Ectodermal cell (in vitro differentiated cells): ENCODE measurements around the gene CCM2.

Experiments
- H3K27ac ChIP-seq: 2 replicates; pipeline ENCODE4 v1.7.0; 2013; ENCODE audit warnings: mild to moderate bottlenecking, low read depth, low read length; ENCODE audit not compliant: insufficient read depth, poor library complexity, severe bottlenecking
- H3K27me3 ChIP-seq: 2 replicates; pipeline ENCODE4 v1.7.0; 2013; ENCODE audit warnings: mild to moderate bottlenecking, low read length; ENCODE audit not compliant: insufficient read depth, control insufficient read depth, poor library complexity, severe bottlenecking
- H3K36me3 ChIP-seq: one replicate; pipeline ENCODE4 v1.7.0; 2013; ENCODE audit warnings: low read length; ENCODE audit not compliant: control insufficient read depth, insufficient read depth
- H3K4me1 ChIP-seq: one replicate; pipeline ENCODE4 v1.7.0; 2013; ENCODE audit warnings: low read length; ENCODE audit not compliant: control insufficient read depth, insufficient read depth
- H3K4me3 ChIP-seq: 2 replicates; pipeline ENCODE4 v1.7.0; 2013; ENCODE audit warnings: low read depth, low read length, control low read depth; ENCODE audit not compliant: insufficient read depth
- H3K9me3 ChIP-seq: 2 replicates; pipeline ENCODE4 v1.7.0; 2013; ENCODE audit warnings: mild to moderate bottlenecking, low read length, moderate library complexity; ENCODE audit not compliant: control insufficient read depth
- WGBS, 2 experiments: methylation state at CpG; one replicate each; pipeline ENCODE4 v1.1.7; 2013; ENCODE audit warnings: missing lambda C conversion rate in 2 of 2; 5-methylcytosine and 5-hydroxymethylcytosine counted together

The CCM2 gene

GRCh38 chr7:45114926-45115325 lies 114.9 kb downstream of the CCM2 start:
- no peak overlapping the region for H3K4me3 ChIP-seq
- no peak overlapping the region for H3K27ac ChIP-seq
- H3K36me3 ChIP-seq: no peaks in the 10 kb centered on the region
- H3K9me3 ChIP-seq: no peaks in the 10 kb centered on the region
- no peaks in the 10 kb centered on the region for H3K4me1 ChIP-seq
- peaks cover 13% of the 10 kb centered on the region for H3K27me3 ChIP-seq

GRCh38 chr7:45116048-45116447 lies 116.0 kb downstream of the CCM2 start:
- no peak overlapping the region for H3K27ac ChIP-seq
- peaks cover 13% of the 10 kb centered on the region for H3K27me3 ChIP-seq
- no peaks in the 10 kb centered on the region for H3K9me3 ChIP-seq
- no peaks in the 10 kb centered on the region for H3K36me3 ChIP-seq
- no peaks in the 10 kb centered on the region for H3K4me1 ChIP-seq
- no peak overlapping the region for H3K4me3 ChIP-seq
- 88 to 92% methylated on average over 1 of the region's 1 CpG for WGBS, 2 experiments

- 65 to 73% methylated on average over 4 of the region's 4 CpGs for WGBS, 2 experiments
- Histone ChIP-seq H3K4me1 (no peaks in the 10 kb centered on the region), H3K36me3 (no peaks in the 10 kb centered on the region), H3K27ac (no peak overlapping the region), H3K27me3 (peaks cover 13% of the 10 kb centered on the region), H3K9me3 (no peaks in the 10 kb centered on the region), H3K4me3 (no peak overlapping the region)
Observed at GRCh38 chr7:45117582-45117981, 117.6 kb downstream of the CCM2 start.

- H3K9me3 ChIP-seq: no peaks in the 10 kb centered on the region
- H3K4me3 ChIP-seq: no peak overlapping the region
- WGBS, 2 experiments: 90 to 92% methylated on average over 4 of the region's 4 CpGs
Observed at GRCh38 chr7:45118292-45118691, 118.3 kb downstream of the CCM2 start.

GRCh38 chr7:45118889-45119331 lies 118.9 kb downstream of the CCM2 start:
- Histone ChIP-seq H3K4me1 (peaks cover 2% of the 10 kb centered on the region), H3K27ac (no peak overlapping the region), H3K9me3 (no peaks in the 10 kb centered on the region), H3K36me3 (no peaks in the 10 kb centered on the region), H3K4me3 (no peak overlapping the region), H3K27me3 (peaks cover 7% of the 10 kb centered on the region)
- WGBS, 2 experiments: 74 to 76% methylated on average over 3 of the region's 3 CpGs

More at GRCh38 chr7:45118292-45118691, 118.3 kb downstream of the CCM2 start:
- H3K27me3 ChIP-seq: peaks cover 8% of the 10 kb centered on the region
- H3K36me3 ChIP-seq: no peaks in the 10 kb centered on the region
- H3K27ac ChIP-seq: no peak overlapping the region
- H3K4me1 ChIP-seq: no peaks in the 10 kb centered on the region

- peaks cover 8% of the 10 kb centered on the region for H3K4me1 ChIP-seq
- WGBS, 2 experiments: 96 to 98% methylated on average over 3 of the region's 3 CpGs
- no peaks in the 10 kb centered on the region for H3K9me3 ChIP-seq
- H3K4me3 ChIP-seq: no peak overlapping the region
- H3K36me3 ChIP-seq: no peaks in the 10 kb centered on the region
- no peak overlapping the region for H3K27ac ChIP-seq
- peaks cover 7% of the 10 kb centered on the region for H3K27me3 ChIP-seq
Observed at GRCh38 chr7:45119550-45119949, 119.5 kb downstream of the CCM2 start.

- Histone ChIP-seq H3K9me3 (no peaks in the 10 kb centered on the region), H3K4me1 (peaks cover 8% of the 10 kb centered on the region), H3K4me3 (no peak overlapping the region), H3K36me3 (no peaks in the 10 kb centered on the region), H3K27me3 (no peaks in the 10 kb centered on the region), H3K27ac (no peak overlapping the region)
- WGBS, 2 experiments: 88 to 89% methylated on average over 16 of the region's 16 CpGs
Observed at GRCh38 chr7:45122975-45123860, 123.2 kb downstream of the CCM2 start.

- Histone ChIP-seq H3K9me3 (no peaks in the 10 kb centered on the region), H3K36me3 (no peaks in the 10 kb centered on the region), H3K27ac (no peak overlapping the region), H3K4me3 (no peak overlapping the region), H3K4me1 (peaks cover 8% of the 10 kb centered on the region), H3K27me3 (no peaks in the 10 kb centered on the region)
- 33 to 35% methylated on average over 12 of the region's 12 CpGs for WGBS, 2 experiments
Observed at GRCh38 chr7:45123913-45124710, 124.1 kb downstream of the CCM2 start.

GRCh38 chr7:45125193-45125904 lies 125.3 kb downstream of the CCM2 start:
- H3K9me3 ChIP-seq: no peaks in the 10 kb centered on the region
- H3K4me3 ChIP-seq: no peak overlapping the region
- H3K4me1 ChIP-seq: peaks cover 8% of the 10 kb centered on the region
- no peaks in the 10 kb centered on the region for H3K27me3 ChIP-seq
- no peaks in the 10 kb centered on the region for H3K36me3 ChIP-seq
- 93 to 95% methylated on average over 10 to 11 of the region's 11 CpGs for WGBS, 2 experiments
- no peak overlapping the region for H3K27ac ChIP-seq
